Small intestine (tissue), 16 donors: Measurements from ENCODE around the gene PPP1R13B. TPM values are rescaled to one million over a fixed set of nuclear protein-coding genes. Genes with fewer than 3 reads are reported as not detected.
A peak's percentile ranks its signal among the peaks of the same experiment; 100 is the strongest.

ENCODE experiments used
- DNase-seq, 2 donors: peaks; one replicate each; pipeline versions ENCODE4 v3.0.0 to v3.0.0-alpha.2; 2013
- FAIRE-seq: peaks from 2 replicates; lab custom pipeline; 2012; peaks lifted over from hg19 to GRCh38; lab: Jason Lieb, UNC
- H3K27ac ChIP-seq, 3 donors: one replicate each; pipeline ENCODE4 v1.5.1; 2013; ENCODE audit warnings: low read length in 2 of 3, mild to moderate bottlenecking in 2 of 3, control low read depth in 1 of 3, inconsistent platforms in 1 of 3, low read depth in 1 of 3, moderate library complexity in 1 of 3
- H3K27me3 ChIP-seq, 3 donors: one replicate each; pipeline ENCODE4 v1.6.1; 2013; ENCODE audit warnings: low read length in 3 of 3, inconsistent platforms in 1 of 3; ENCODE audit not compliant: control insufficient read depth in 3 of 3, insufficient read depth in 3 of 3
- H3K36me3 ChIP-seq, 3 donors: one replicate each; pipeline ENCODE4 v1.6.1; 2013; ENCODE audit warnings: low read length in 3 of 3, inconsistent platforms in 1 of 3, low read depth in 1 of 3, mild to moderate bottlenecking in 1 of 3, moderate library complexity in 1 of 3; ENCODE audit not compliant: control insufficient read depth in 3 of 3, insufficient read depth in 2 of 3
- H3K4me1 ChIP-seq, 3 donors: one replicate each; pipeline ENCODE4 v1.6.1; 2013; ENCODE audit warnings: low read length in 2 of 3, inconsistent platforms in 1 of 3, low read depth in 1 of 3, mild to moderate bottlenecking in 1 of 3, moderate library complexity in 1 of 3; ENCODE audit not compliant: control insufficient read depth in 3 of 3, insufficient read depth in 2 of 3
- H3K4me3 ChIP-seq, 3 donors: one replicate each; pipeline ENCODE4 v1.5.1; 2013; ENCODE audit warnings: low read length in 3 of 3, control low read depth in 1 of 3, inconsistent platforms in 1 of 3, low read depth in 1 of 3, mild to moderate bottlenecking in 1 of 3, moderate library complexity in 1 of 3
- H3K9me3 ChIP-seq, 2 donors: one replicate each; pipeline ENCODE4 v1.6.1; 2013; ENCODE audit warnings: low read depth in 1 of 2, low read length in 1 of 2; ENCODE audit not compliant: control insufficient read depth in 2 of 2, insufficient read depth in 1 of 2
- WGBS, 3 donors: extraction: QIAGEN DNeasy Blood & Tissue Kit; methylation state at CpG; one replicate each; pipeline ENCODE4 v1.1.7; 2013; 5-methylcytosine and 5-hydroxymethylcytosine counted together
- long read RNA-seq, 10 donors: transcript quantifications; one replicate each; lab custom pipeline, GENCODE V29; 2026
- polyA plus RNA-seq, 4 donors: library from polyadenylated mRNA; stranded (reverse) in 3 of 4; unstranded in 1 of 4; fragments of 200-250 nt in 3 of 4; fragments of 120-200 nt in 1 of 4; gene quantifications; one replicate each; pipeline versions ENCODE4 v1.2.1 to v1.2.3, GENCODE V29; 2013
- donor health status: healthy with polysubstance abuse.
- donor health status: control.
- donor health status: control.
- donor health status: Bipolar disorder and iron deficiency.
- donor health status: healthy.

PPP1R13B gene, protein sequence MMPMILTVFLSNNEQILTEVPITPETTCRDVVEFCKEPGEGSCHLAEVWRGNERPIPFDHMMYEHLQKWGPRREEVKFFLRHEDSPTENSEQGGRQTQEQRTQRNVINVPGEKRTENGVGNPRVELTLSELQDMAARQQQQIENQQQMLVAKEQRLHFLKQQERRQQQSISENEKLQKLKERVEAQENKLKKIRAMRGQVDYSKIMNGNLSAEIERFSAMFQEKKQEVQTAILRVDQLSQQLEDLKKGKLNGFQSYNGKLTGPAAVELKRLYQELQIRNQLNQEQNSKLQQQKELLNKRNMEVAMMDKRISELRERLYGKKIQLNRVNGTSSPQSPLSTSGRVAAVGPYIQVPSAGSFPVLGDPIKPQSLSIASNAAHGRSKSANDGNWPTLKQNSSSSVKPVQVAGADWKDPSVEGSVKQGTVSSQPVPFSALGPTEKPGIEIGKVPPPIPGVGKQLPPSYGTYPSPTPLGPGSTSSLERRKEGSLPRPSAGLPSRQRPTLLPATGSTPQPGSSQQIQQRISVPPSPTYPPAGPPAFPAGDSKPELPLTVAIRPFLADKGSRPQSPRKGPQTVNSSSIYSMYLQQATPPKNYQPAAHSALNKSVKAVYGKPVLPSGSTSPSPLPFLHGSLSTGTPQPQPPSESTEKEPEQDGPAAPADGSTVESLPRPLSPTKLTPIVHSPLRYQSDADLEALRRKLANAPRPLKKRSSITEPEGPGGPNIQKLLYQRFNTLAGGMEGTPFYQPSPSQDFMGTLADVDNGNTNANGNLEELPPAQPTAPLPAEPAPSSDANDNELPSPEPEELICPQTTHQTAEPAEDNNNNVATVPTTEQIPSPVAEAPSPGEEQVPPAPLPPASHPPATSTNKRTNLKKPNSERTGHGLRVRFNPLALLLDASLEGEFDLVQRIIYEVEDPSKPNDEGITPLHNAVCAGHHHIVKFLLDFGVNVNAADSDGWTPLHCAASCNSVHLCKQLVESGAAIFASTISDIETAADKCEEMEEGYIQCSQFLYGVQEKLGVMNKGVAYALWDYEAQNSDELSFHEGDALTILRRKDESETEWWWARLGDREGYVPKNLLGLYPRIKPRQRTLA
- 10 to 100 TPM; 17.8 to 28.1 (median 23.3) TPM for polyA plus RNA-seq
- long read RNA-seq, donor 1: 0 reads
- long read RNA-seq, donor 2, partial matches to known transcripts: 0 of 2 reads
- long read RNA-seq, donor 2, other reads (novel, unspliced or antisense): 0 of 2 reads
- long read RNA-seq, donor 3, partial matches to known transcripts: 0 of 3 reads
- long read RNA-seq, donor 3, other reads (novel, unspliced or antisense): 0 of 3 reads
- long read RNA-seq, donor 4: 0 reads
- long read RNA-seq, donor 5, partial matches to known transcripts: 8 of 10 reads
- long read RNA-seq, donor 5, other reads (novel, unspliced or antisense): 0 of 10 reads
- long read RNA-seq, donor 6, partial matches to known transcripts: 0 of 1 reads
- long read RNA-seq, donor 6, other reads (novel, unspliced or antisense): 0 of 1 reads
- long read RNA-seq, donor 7: 0 reads
- long read RNA-seq, donor 8, partial matches to known transcripts: 0 of 2 reads
- long read RNA-seq, donor 8, other reads (novel, unspliced or antisense): 0 of 2 reads
- long read RNA-seq, donor 9: 0 reads
- long read RNA-seq, donor 10, partial matches to known transcripts: 5 of 11 reads
- long read RNA-seq, donor 10, other reads (novel, unspliced or antisense): 0 of 11 reads

GRCh38 chr14:103847451-103848174 is at the start of gene PPP1R13B:
TSS of gene PPP1R13B (minus strand) at chr14:103847575. CDS start at chr14:103847307, 268 bp downstream.
- WGBS, 3 donors: 0 to 1% (median 0%) methylated on average over 49 to 104 of the region's 104 CpGs
- Histone ChIP-seq H3K36me3 (peaks cover 0 to 9% (median 0%) of the 10 kb centered on the region in 3 donors), H3K4me3 (peak within 1 kb of the TSS; percentile 58 to 84 (median 61)), H3K27me3 (peaks cover 0 to 5% (median 0%) of the 10 kb centered on the region in 3 donors), H3K4me1 (peaks cover 0 to 17% (median 2%) of the 10 kb centered on the region in 3 donors), H3K27ac (peak within 1 kb of the TSS; percentile 72 to 76 (median 75)), H3K9me3 (no peaks in the 10 kb centered on the region)
- FAIRE-seq: no peak
- peak; percentile 93 to 97 for DNase-seq

DNA sequence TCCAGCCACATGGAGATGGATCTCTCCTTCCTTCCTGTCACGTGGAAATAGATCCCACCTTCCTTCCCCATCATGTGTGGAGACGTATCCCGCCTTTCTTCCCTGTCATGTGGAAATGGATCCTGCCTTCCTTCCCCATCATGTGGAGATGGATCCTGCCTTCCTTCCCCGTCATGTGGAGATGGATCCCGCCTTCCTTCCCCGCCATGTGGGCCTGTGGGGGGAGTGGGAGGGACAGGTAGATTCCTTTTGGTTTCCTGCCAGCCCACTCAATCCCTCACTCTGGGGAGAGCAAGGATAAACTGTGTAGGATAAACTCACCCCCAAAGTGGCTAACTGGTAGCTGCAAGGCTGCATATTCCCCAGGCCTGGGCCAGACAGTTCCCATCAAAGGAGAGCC is 49.2 kb upstream of the PPP1R13B start:
- Histone ChIP-seq H3K36me3 (no peaks in the 10 kb centered on the region), H3K27me3 (no peaks in the 10 kb centered on the region), H3K27ac (peak overlapping the region; percentile 64 to 92 (median 78)), H3K9me3 (no peaks in the 10 kb centered on the region), H3K4me3 (no peak overlapping the region), H3K4me1 (peaks cover 2 to 41% (median 16%) of the 10 kb centered on the region in 3 donors)
- DNase-seq (no peak), FAIRE-seq (no peak)
- 55 to 61% (median 57%) methylated on average over 6 of the region's 6 CpGs for WGBS, 3 donors

DNA sequence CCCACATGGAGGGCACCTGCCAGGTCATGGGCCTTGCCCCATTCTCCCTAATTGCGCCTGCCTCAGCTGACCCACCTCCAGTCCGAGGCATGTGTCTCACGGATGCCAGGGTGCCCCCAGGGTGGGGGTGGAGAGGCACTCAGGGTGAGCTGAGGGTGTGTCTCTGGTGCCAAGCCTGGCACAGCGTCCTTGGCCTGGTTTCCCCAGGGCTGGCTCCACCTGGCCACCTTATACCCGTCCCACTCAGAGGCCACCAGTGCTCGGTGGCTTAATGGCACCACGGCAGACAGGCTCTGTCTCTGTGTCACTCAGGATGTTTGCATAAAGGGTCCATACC is 47.3 kb upstream of the PPP1R13B start:
- H3K9me3 ChIP-seq: no peaks in the 10 kb centered on the region
- no peak overlapping the region for H3K4me3 ChIP-seq
- 18 to 66% (median 35%) methylated on average over 7 of the region's 7 CpGs for WGBS, 3 donors
- FAIRE-seq (no peak), DNase-seq (no peak)
- H3K4me1 ChIP-seq: peaks cover 4 to 41% (median 16%) of the 10 kb centered on the region in 3 donors
- peak overlapping the region in 2 of 3 donors; percentile 41 to 53 for H3K27ac ChIP-seq
- no peaks in the 10 kb centered on the region for H3K27me3 ChIP-seq
- H3K36me3 ChIP-seq: no peaks in the 10 kb centered on the region

DNA sequence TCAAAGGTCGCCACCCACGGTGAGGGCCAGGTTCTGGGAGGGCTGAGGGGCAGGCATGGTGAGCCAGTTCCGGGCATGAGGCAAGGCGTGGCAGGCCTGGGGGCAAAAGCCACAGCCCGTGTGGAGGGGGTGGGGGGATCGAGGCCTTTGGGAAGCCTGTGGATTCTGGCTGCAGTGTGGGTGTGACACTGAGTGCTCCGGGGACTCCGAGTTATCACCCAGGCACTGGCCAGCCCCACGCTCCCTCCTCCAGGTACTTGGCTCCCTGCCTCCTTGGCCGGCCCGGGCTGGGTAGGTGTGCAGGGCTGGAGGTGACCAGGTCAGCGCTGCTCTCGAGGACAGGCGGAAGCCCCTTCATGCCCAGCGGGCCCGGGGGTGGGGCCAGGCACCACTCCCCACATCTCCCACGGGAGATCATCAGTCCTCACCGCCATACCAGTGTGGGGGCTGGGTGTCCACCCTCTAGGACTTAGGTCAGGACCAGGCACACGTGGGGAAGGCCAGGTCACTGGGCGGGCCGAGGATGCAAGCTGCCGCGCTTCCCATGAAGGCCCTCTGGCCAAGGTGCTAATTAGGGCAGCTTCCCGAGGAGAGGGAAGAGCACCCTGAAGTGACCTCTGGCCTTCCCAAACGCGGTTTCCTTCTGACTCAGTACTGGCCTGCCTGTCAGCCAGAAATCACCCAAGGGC is 46.8 kb upstream of the PPP1R13B start:
- Histone ChIP-seq H3K27ac (peak overlapping the region in 2 of 3 donors; percentile 41 to 53), H3K9me3 (no peaks in the 10 kb centered on the region), H3K36me3 (no peaks in the 10 kb centered on the region), H3K4me3 (no peak overlapping the region), H3K27me3 (no peaks in the 10 kb centered on the region), H3K4me1 (peaks cover 8 to 40% (median 14%) of the 10 kb centered on the region in 3 donors)
- FAIRE-seq (no peak), DNase-seq (peak in 1 of 2 donors; percentile 80)
- WGBS, 3 donors: 33 to 59% (median 41%) methylated on average over 20 to 26 of the region's 26 CpGs

DNA sequence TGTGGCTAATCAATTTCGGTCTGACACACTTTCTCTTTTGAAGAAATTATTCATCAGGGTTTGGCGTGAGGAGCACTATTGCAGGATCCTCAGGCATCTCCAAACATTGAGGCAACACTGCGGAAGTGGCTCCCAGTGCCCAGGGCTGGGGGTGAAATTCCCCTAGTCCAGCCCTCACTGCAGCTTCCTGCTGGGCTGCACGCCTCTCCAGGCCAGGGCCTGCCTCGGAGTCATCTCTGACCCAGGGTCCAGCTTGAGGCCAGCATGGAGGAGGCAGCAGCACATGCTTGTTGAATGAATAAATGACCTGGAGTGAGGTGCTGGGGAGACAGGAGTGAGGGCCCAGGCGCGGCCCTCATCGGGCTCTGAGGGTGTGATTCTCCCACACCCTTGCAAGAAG is 44.9 kb upstream of the PPP1R13B start:
- H3K9me3 ChIP-seq: no peaks in the 10 kb centered on the region
- no peak overlapping the region for H3K4me3 ChIP-seq
- no peak overlapping the region for H3K27ac ChIP-seq
- FAIRE-seq: no peak
- H3K36me3 ChIP-seq: no peaks in the 10 kb centered on the region
- peaks cover 8 to 37% (median 10%) of the 10 kb centered on the region in 3 donors for H3K4me1 ChIP-seq
- no peaks in the 10 kb centered on the region for H3K27me3 ChIP-seq
- DNase-seq: no peak
- WGBS, 3 donors: 84 to 87% (median 85%) methylated on average over 8 of the region's 8 CpGs

DNA sequence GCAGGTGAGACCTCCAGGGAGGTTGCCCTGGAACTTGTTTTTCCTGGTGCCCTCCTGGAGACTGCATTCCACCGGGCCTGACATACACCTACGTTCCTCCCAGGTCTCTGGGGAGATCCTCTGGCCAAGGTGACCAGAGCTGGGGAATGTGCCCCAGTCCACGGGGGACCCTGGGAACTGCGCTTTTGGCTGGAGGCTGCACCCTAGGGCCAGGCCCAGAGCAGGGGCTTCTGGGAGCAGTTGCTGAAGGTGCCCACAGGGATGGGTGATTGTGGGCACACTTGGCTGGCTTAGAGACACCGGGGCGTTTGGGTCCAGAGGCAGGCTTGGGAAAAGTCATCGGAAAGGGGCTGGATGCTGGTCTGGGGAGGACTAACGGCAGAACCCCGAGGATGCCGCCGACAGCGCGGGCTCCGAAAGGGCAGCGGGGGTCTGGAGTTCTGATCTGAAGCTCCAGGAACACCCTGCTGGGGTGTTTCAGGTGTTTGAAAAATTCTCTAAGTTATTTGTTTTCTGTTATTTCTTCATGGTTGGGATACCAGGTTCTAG is 44.4 kb upstream of the PPP1R13B start:
- Histone ChIP-seq H3K27me3 (no peaks in the 10 kb centered on the region), H3K27ac (no peak overlapping the region), H3K36me3 (no peaks in the 10 kb centered on the region), H3K4me3 (no peak overlapping the region), H3K4me1 (peaks cover 8 to 39% (median 10%) of the 10 kb centered on the region in 3 donors), H3K9me3 (no peaks in the 10 kb centered on the region)
- WGBS, 3 donors: 86 to 92% (median 87%) methylated on average over 15 of the region's 15 CpGs
- DNase-seq (no peak), FAIRE-seq (no peak)
